HepG2 (cell line): ENCODE measurements around the gene GOT1. TPM values are rescaled to one million over a fixed set of nuclear protein-coding genes. Genes with fewer than 3 reads are reported as not detected.

Experiments used
- ATAC-seq: fragments of 200-7000 bp; cut with Tn5 transposase; 3 replicates; pipeline ENCODE4 v1.9.1; 2020; ENCODE audit warnings: mild to moderate bottlenecking, moderate library complexity
- BruUV-seq: library from RNA; stranded (reverse); fragments of 400-500 nt; replicated peaks from 2 replicates; lab custom pipeline; 2021; lab: Mats Ljungman, UMichigan
- CTCF ChIA-PET: fragments of 300-600 bp; formaldehyde crosslinking; extraction: SDS; loops from one replicate; lab custom pipeline; 2021; ENCODE audit warnings: low total read pairs, inconsistent platforms, low intra/inter-chr PET ratio; lab: Yijun Ruan, JAX
- POLR2A ChIA-PET: fragments of 350-600 bp; sonication (Branson Sonifier 250); formaldehyde crosslinking; loops from one replicate; lab custom pipeline; 2020; ENCODE audit warnings: antibody characterized with exemption, inconsistent platforms; lab: Yijun Ruan, JAX
- DNase-seq: peaks from one replicate; pipeline ENCODE4 v3.0.0-alpha.2; 2015; ENCODE audit warnings: low spot score
- FAIRE-seq: peaks from 3 replicates; lab custom pipeline; 2011; peaks lifted over from hg19 to GRCh38; lab: Jason Lieb, UNC
- H2AFZ ChIP-seq: one replicate; pipeline ENCODE4 v1.6.1; 2011; ENCODE audit warnings: low read length, inconsistent platforms
- H3K27ac ChIP-seq: fragments of 300-600 bp; 3 replicates; pipeline ENCODE4 v1.8.0; 2011; ENCODE audit warnings: mixed run types, mild to moderate bottlenecking, mixed read lengths, low read length, inconsistent platforms; ENCODE audit not compliant: insufficient read depth; ENCODE audit errors: extremely low read length
- H3K27me3 ChIP-seq, 2 experiments: fragments of 200-600 bp in 1 of 2; 2 replicates in 1 of 2; 3 replicates in 1 of 2; pipeline versions ENCODE4 v1.6.0 to v1.8.0; 2011; ENCODE audit warnings: low read length in 2 of 2, mild to moderate bottlenecking in 2 of 2, moderate library complexity in 2 of 2, inconsistent platforms in 1 of 2; ENCODE audit not compliant: insufficient read depth in 2 of 2, control insufficient read depth in 1 of 2
- H3K36me3 ChIP-seq, 2 experiments: fragments of 200-600 bp in 1 of 2; replicated peaks in 1 of 2; 2 replicates in 1 of 2; 3 replicates in 1 of 2; pipeline versions ENCODE4 v1.5.1 to v1.8.0; 2011; ENCODE audit warnings: low read length in 2 of 2, inconsistent platforms in 1 of 2; ENCODE audit not compliant: insufficient read depth in 2 of 2, control insufficient read depth in 1 of 2
- H3K4me1 ChIP-seq: 2 replicates; pipeline ENCODE4 v1.5.1; 2012; ENCODE audit warnings: low read length, inconsistent platforms; ENCODE audit not compliant: insufficient read depth
- H3K4me2 ChIP-seq: 2 replicates; pipeline ENCODE4 v1.6.0; 2011; ENCODE audit warnings: low read depth, low read length, inconsistent platforms
- H3K4me3 ChIP-seq, 3 experiments: fragments of 200-600 bp in 1 of 3; sonication (generic), shearing (Covaris generic) in 1 of 3; replicated peaks in 1 of 3; 2 replicates each; pipeline ENCODE4 v1.5.1; 2011 to 2016; ENCODE audit warnings: low read length in 3 of 3, inconsistent platforms in 2 of 3, low read depth in 2 of 3, mild to moderate bottlenecking in 2 of 3, control low read depth in 1 of 3, mixed read lengths in 1 of 3; ENCODE audit not compliant: insufficient read depth in 1 of 3
- H3K79me2 ChIP-seq: one replicate; pipeline ENCODE4 v1.6.1; 2011; ENCODE audit warnings: low read length, inconsistent platforms; ENCODE audit not compliant: insufficient read depth
- H3K9ac ChIP-seq: 2 replicates; pipeline ENCODE4 v1.6.0; 2011; ENCODE audit warnings: mild to moderate bottlenecking, low read depth, low read length, inconsistent platforms; ENCODE audit not compliant: insufficient read depth
- H3K9me3 ChIP-seq: 2 replicates; pipeline ENCODE4 v1.5.1; 2012; ENCODE audit warnings: mild to moderate bottlenecking, low read length
- H4K20me1 ChIP-seq: 2 replicates; pipeline ENCODE4 v1.6.0; 2011; ENCODE audit warnings: inconsistent platforms, mild to moderate bottlenecking, low read length, moderate library complexity; ENCODE audit not compliant: insufficient read depth
- BCL6 ChIP-seq: IDR thresholded peaks from 2 replicates; pipeline ENCODE4 v1.6.1; 2016; ENCODE audit warnings: missing genetic modification reagents, missing compliant biosample characterization
- ELF3 ChIP-seq: IDR thresholded peaks from 2 replicates; pipeline ENCODE4 v1.6.1; 2016; ENCODE audit warnings: missing genetic modification reagents, missing compliant biosample characterization
- HMGA1 ChIP-seq: sonication (generic); formaldehyde crosslinking; conservative IDR thresholded peaks from 2 replicates; pipeline ENCODE4 v1.4.0; 2020; ENCODE audit warnings: missing genetic modification reagents
- KDM5A ChIP-seq: fragments of 200-600 bp; sonication (generic); IDR thresholded peaks from 2 replicates; pipeline ENCODE4 v1.7.0; 2018; ENCODE audit warnings: antibody characterized with exemption, mild to moderate bottlenecking, low read length, borderline replicate concordance
- NFKB2 ChIP-seq: sonication (generic); formaldehyde crosslinking; IDR thresholded peaks from 2 replicates; pipeline ENCODE4 v1.4.0; 2020; ENCODE audit warnings: missing genetic modification reagents, borderline replicate concordance
- POGZ ChIP-seq: sonication (generic); formaldehyde crosslinking; IDR thresholded peaks from 2 replicates; pipeline ENCODE4 v1.4.0; 2020; ENCODE audit warnings: mild to moderate bottlenecking, missing genetic modification reagents
- POLR2AphosphoS5 ChIP-seq: IDR thresholded peaks from 2 replicates; pipeline ENCODE4 v1.6.1; 2012; ENCODE audit warnings: low read depth, low read length
- PPARG ChIP-seq: conservative IDR thresholded peaks from 2 replicates; pipeline ENCODE4 v1.6.1; 2016; ENCODE audit warnings: missing biosample characterization, missing genetic modification reagents
- REPIN1 ChIP-seq: sonication (generic); formaldehyde crosslinking; IDR thresholded peaks from 2 replicates; pipeline ENCODE4 v1.8.0; 2022; ENCODE audit warnings: missing genetic modification reagents, low read depth, mild to moderate bottlenecking, borderline replicate concordance
- SCMH1 ChIP-seq: sonication (generic); formaldehyde crosslinking; IDR thresholded peaks from 2 replicates; pipeline ENCODE4 v1.9.0; 2021; ENCODE audit warnings: missing genetic modification reagents, mild to moderate bottlenecking, borderline replicate concordance
- SOX13 ChIP-seq, 3 experiments: fragments of 450-650 bp in 1 of 3; sonication (generic) in 1 of 3; formaldehyde crosslinking in 1 of 3; IDR thresholded peaks in 2 of 3; conservative IDR thresholded peaks in 1 of 3; 2 replicates each; pipeline versions ENCODE4 v1.5.0 to v1.6.1; 2016 to 2020; ENCODE audit warnings: antibody characterized with exemption in 1 of 3, mild to moderate bottlenecking in 1 of 3, missing compliant biosample characterization in 1 of 3, missing genetic modification reagents in 1 of 3, moderate library complexity in 1 of 3
- SOX5 ChIP-seq: IDR thresholded peaks from 2 replicates; pipeline ENCODE4 v1.6.1; 2016; ENCODE audit warnings: borderline replicate concordance
- SOX6 ChIP-seq, 2 experiments: fragments of 450-650 bp in 1 of 2; sonication (generic) in 1 of 2; formaldehyde crosslinking in 1 of 2; IDR thresholded peaks; 2 replicates each; pipeline versions ENCODE4 v1.4.0 to v1.6.1; 2017 to 2020; ENCODE audit warnings: antibody characterized with exemption in 1 of 2, mild to moderate bottlenecking in 1 of 2, missing genetic modification reagents in 1 of 2
- ZNF260 ChIP-seq: sonication (generic); formaldehyde crosslinking; IDR thresholded peaks from 2 replicates; pipeline ENCODE4 v1.4.0; 2020; ENCODE audit warnings: missing genetic modification reagents, low read depth, mild to moderate bottlenecking, borderline replicate concordance
- WGBS: methylation state at CpG from one replicate; pipeline ENCODE4 v1.1.6; 2017; ENCODE audit warnings: low lambda C conversion rate; 5-methylcytosine and 5-hydroxymethylcytosine counted together
- in situ Hi-C: cut with HindIII; loops from 2 replicates; pipeline ENCODE4 v1.10.0; 2017; ENCODE audit warnings: low pct_unique_long_range_greater_than_20kb; ENCODE audit not compliant: extremely low pct_ligation_motif_present
- intact Hi-C: fragments of 100-400 bp; cut with micrococcal nuclease; formaldehyde crosslinking; loops from one replicate; pipeline ENCODE4 v1.10.0; 2022; ENCODE audit not compliant: unreplicated experiment
- polyA plus RNA-seq, 8 experiments: library from polyadenylated mRNA; depleted of rRNA in 3 of 8; stranded (reverse) in 7 of 8; unstranded in 1 of 8; fragments of >200 nt; fragmentation: Illumina TruSeq in 4 of 8; extraction: Trizol in 4 of 8; gene quantifications; 2 replicates each; pipeline versions ENCODE4 v1.2.1 to v1.2.3, GENCODE V29; 2011 to 2016; ENCODE audit warnings: low read depth in 4 of 8, missing spikeins in 1 of 8, mixed read lengths in 1 of 8; ENCODE audit not compliant: insufficient read depth in 1 of 8
- total RNA-seq, 5 experiments: library from RNA; depleted of rRNA; stranded (reverse); fragments of >200 nt; fragmentation: Illumina TruSeq; extraction: Trizol; gene quantifications; 2 replicates each; pipeline ENCODE4 v1.2.3, GENCODE V29; 2016; ENCODE audit warnings: low read depth in 1 of 5
- TF ChIP-seq, protein P1 (sequence below): sonication (generic); formaldehyde crosslinking; IDR thresholded peaks from 2 replicates; pipeline ENCODE4 v1.5.1; 2020; ENCODE audit warnings: mild to moderate bottlenecking, missing genetic modification reagents

GOT1 gene
- total and polyA plus RNA-seq, 2 of the 13 experiments (the other 11 are each of a cell fraction or from before 2014, with no cell fraction given) = 81.2 to 102 TPM

DNA sequence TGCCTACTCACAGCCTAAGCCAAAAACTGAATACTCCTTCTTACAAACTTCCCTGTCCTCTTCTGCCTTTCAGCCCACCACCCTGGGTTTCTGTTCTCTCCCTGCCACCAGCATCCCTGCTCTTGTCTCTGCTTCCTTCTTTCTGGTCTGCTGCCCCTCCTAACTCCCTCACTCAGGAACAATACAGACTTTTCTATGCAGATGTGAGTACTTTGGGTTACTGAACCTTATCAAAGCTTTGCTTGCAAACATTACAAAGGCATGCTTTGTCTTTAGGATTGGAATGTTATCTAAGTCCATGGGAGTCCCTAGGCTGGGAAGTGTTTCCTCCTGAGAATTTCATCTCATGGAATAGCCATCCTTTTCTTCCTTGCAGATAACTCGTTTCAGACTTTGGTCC, 72.3 kb downstream of the GOT1 start:
- Histone ChIP-seq H3K9me3 (no peaks in the 10 kb centered on the region), H4K20me1 (no peaks in the 10 kb centered on the region), H3K27ac (no peak overlapping the region), H2AFZ (no peak overlapping the region), H3K4me3 (no peak overlapping the region), H3K36me3 (0 out of 5 replicates have a peak, but pooled peaks cover 0 to 8% of the 10 kb centered on the region in 2 experiments), H3K27me3 (no peaks in the 10 kb centered on the region), H3K4me1 (peaks cover 15% of the 10 kb centered on the region), H3K79me2 (no peaks in the 10 kb centered on the region), H3K4me2 (no peak overlapping the region), H3K9ac (no peak overlapping the region)
- DNase-seq (peak; percentile 71), FAIRE-seq (peak; percentile 54), ATAC-seq (peak; percentile 77)
- 24% methylated on average over 1 of the region's 1 CpG for WGBS
- ChIA-PET CTCF (no interaction called here), POLR2A (no interaction called here)
- intact Hi-C loops (no loop called here), in situ Hi-C loops (no loop called here)
- no TSS peak for BruUV-seq
- no peak for TF ChIP-seq SOX6 (IDR thresholded peaks at IDR 0.05)
- TF ChIP-seq SOX6 (CRISPR knock-in tag; IDR thresholded peaks at IDR 0.05) = peak; percentile 55
- no peak for TF ChIP-seq PPARG (CRISPR knock-in tag)
- TF ChIP-seq SOX5 = peak; percentile 80; the same call in 1 of the 2 replicates
- TF ChIP-seq SOX13 (IDR thresholded peaks at IDR 0.05) = no peak
- peak in 1 of 2 experiments; percentile 85; a peak in 2 of 4 replicates for TF ChIP-seq SOX13 (CRISPR knock-in tag; conservative IDR thresholded peaks at IDR 0.05 in 1 of 2, IDR thresholded peaks at IDR 0.05 in 1 of 2)

DNA sequence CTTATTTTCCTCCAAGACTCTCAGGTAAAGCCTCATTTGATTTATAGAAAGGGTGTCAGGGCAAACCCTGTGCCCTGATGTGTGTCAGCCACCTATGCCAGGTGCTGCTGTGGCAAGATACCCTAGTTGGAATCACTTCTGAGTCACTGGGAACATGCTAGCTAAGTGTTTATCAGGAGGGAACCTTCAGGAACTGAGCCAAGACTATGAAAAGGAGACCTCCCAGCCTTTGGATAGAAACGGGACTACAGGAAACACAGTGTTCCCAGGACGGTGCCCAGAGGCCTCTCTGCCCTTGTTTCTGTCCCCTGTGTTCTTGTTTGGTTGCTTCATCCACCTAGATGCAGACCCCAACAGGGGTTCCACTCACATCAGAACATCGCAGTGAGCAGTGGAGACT, 72.7 kb downstream of the GOT1 start:
- POLR2A ChIA-PET = no interaction called here
- no peak overlapping the region for H3K4me3 ChIP-seq
- CTCF ChIA-PET = no interaction called here
- H4K20me1 ChIP-seq = no peaks in the 10 kb centered on the region
- DNase-seq (no peak), FAIRE-seq (no peak), ATAC-seq (no peak)
- peaks cover 15% of the 10 kb centered on the region for H3K4me1 ChIP-seq
- 53% methylated on average over 2 of the region's 3 CpGs for WGBS
- H2AFZ ChIP-seq = no peak overlapping the region
- intact Hi-C loops (no loop called here), in situ Hi-C loops (no loop called here)
- no peak overlapping the region for H3K27ac ChIP-seq
- no peak overlapping the region for H3K4me2 ChIP-seq
- no peaks in the 10 kb centered on the region for H3K27me3 ChIP-seq
- H3K9me3 ChIP-seq = no peaks in the 10 kb centered on the region
- H3K79me2 ChIP-seq = no peaks in the 10 kb centered on the region
- H3K36me3 ChIP-seq = 0 out of 5 replicates have a peak, but pooled peaks cover 0 to 8% of the 10 kb centered on the region in 2 experiments
- no peak overlapping the region for H3K9ac ChIP-seq
- BruUV-seq = no TSS peak
- TF ChIP-seq ZNF260 (CRISPR knock-in tag) (no peak), POLR2AphosphoS5 (no peak), POGZ (CRISPR knock-in tag) (no peak), REPIN1 (CRISPR knock-in tag) (no peak), SCMH1 (CRISPR knock-in tag) (no peak), ELF3 (CRISPR knock-in tag) (no peak), KDM5A (no peak), BCL6 (CRISPR knock-in tag) (no peak), NFKB2 (no peak), HMGA1 (CRISPR knock-in tag) (no peak)
- TF ChIP-seq, protein P1, sequence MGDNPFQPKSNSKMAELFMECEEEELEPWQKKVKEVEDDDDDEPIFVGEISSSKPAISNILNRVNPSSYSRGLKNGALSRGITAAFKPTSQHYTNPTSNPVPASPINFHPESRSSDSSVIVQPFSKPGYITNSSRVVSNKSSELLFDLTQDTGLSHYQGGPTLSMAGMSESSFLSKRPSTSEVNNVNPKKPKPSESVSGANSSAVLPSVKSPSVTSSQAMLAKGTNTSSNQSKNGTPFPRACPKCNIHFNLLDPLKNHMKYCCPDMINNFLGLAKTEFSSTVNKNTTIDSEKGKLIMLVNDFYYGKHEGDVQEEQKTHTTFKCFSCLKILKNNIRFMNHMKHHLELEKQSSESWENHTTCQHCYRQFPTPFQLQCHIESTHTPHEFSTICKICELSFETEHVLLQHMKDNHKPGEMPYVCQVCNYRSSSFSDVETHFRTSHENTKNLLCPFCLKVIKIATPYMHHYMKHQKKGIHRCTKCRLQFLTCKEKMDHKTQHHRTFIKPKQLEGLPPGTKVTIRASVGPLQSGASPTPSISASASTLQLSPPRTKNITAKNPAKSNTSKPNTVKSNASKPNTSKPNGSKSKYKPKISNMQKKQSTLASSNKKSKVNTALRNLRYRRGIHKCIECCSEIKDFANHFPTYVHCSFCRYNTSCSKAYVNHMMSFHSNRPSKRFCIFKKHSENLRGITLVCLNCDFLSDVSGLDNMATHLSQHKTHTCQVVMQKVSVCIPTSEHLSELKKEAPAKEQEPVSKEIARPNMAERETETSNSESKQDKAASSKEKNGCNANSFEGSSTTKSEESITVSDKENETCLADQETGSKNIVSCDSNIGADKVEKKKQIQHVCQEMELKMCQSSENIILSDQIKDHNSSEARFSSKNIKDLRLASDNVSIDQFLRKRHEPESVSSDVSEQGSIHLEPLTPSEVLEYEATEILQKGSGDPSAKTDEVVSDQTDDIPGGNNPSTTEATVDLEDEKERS = no peak
